HG03457 (cell line): ENCODE data around the gene COL23A1.

ENCODE experiments used
- ATAC-seq: cut with Tn5 transposase; IDR thresholded peaks from one replicate; pipeline ENCODE4 v1.9.1; 2021; ENCODE audit warnings: moderate number of reproducible peaks; ENCODE audit not compliant: unreplicated experiment

COL23A1 gene

GRCh38 chr5:178413988-178414387 lies 176.2 kb downstream of the COL23A1 start:
- no peak for ATAC-seq

- ATAC-seq = no peak
Measured at GRCh38 chr5:178411083-178411482, 179.1 kb downstream of the COL23A1 start.

DNA sequence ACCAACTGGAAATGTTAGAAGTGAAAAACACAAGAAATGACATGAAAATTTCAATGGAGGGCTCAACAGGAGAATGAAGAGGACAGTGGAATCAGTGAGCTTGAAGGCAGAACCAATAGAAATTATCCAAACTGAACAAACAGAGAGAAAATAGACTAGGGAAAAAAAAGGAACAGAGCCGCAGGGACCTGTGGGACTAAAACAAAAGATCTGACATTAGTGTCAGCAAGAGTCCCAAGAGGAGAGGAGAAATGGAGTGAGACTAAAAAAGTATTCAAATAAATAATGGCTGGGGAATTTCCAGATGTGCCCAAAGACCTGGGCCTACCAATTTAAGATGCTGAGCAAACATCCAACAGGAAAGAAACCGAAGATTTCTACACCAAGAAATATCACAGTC lies 182.5 kb downstream of the COL23A1 start:
- no peak for ATAC-seq

DNA sequence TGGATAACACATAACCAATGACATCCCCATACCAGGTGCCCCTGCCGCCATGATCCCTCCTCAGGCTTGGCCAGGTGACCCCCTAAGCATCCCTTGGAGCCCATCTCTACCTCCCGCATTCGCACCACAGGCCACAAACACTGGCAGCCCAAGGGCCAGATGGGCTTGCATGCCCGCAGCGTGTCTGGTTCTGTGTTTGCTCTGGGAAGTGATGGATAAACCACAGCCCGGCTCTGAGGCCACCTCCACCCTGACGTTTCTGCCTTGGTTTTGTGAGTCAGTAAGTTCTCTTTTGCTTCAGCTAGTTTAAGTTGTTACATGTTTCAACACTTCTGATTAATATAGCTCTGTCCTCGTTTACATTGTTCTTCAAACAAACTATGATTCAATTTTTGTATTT lies 185.2 kb downstream of the COL23A1 start:
- no peak for ATAC-seq

DNA sequence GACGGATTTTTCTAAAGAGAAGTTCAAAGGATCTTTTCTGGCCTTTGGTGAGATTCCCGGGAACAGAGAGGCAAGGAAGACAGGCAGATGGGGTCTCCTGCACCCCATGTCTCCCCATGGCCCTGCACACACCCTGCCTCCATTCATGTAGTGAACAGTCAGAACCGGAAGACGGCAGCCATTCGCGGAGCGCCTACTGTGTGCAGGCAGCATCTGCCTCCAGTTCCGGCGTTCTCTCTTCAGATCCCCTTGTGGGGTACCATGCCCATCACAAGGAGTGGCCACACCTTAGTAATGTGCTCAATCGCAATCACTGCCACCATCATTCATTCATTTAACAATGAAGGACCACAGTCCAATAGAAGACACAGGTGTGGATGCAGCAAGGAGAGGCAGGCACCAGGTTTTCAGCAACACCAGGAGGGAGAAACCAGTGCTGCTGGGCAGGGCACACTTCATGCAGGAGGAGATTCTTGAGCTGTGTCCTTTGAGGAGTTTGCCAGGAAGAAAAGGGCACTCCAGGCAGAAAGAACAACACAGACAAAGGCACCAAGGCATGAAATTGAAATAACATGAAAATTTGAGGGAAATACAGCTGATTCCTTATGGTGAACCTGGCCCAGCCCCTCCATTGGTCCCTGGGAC lies 186.1 kb downstream of the COL23A1 start:
- no peak for ATAC-seq

DNA sequence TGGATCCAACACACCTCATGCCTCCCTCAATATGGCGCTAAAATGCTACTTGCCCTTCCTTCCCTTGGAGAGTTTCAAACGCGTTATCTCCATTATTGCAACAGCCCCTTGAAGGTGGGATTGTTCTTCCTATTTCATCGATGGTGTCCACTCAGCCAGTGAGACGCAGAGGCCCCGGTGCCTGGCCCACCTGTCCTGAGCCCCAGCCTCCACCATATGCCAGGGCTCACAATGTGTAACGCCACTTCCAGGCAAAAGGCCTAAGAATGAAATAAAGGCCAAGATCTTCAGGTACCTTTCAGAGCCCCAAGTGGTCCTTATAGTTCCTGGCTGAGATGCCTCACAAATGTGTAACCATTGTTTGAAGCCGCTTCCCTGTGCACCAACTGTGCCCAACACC lies 186.8 kb downstream of the COL23A1 start:
- ATAC-seq = no peak

DNA sequence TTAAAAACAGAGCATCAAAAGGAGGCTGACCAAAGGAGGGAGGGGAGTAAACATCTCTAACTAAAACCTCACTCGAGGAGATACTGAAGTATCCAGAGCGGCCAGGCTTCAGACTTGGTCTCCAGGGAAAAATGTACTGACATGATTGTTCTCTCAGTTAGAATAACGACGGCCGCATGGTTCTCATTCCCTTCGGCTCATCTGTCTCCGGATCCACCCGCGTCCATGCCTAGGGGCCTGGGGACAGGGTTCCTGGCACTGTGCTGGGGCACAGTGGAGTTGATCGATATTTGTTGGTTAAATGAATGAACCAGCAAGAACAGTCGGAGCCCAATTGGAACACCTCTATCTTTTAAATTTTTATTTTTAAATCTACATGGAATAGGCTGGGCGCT lies 190.5 kb downstream of the COL23A1 start:
- ATAC-seq = no peak

DNA sequence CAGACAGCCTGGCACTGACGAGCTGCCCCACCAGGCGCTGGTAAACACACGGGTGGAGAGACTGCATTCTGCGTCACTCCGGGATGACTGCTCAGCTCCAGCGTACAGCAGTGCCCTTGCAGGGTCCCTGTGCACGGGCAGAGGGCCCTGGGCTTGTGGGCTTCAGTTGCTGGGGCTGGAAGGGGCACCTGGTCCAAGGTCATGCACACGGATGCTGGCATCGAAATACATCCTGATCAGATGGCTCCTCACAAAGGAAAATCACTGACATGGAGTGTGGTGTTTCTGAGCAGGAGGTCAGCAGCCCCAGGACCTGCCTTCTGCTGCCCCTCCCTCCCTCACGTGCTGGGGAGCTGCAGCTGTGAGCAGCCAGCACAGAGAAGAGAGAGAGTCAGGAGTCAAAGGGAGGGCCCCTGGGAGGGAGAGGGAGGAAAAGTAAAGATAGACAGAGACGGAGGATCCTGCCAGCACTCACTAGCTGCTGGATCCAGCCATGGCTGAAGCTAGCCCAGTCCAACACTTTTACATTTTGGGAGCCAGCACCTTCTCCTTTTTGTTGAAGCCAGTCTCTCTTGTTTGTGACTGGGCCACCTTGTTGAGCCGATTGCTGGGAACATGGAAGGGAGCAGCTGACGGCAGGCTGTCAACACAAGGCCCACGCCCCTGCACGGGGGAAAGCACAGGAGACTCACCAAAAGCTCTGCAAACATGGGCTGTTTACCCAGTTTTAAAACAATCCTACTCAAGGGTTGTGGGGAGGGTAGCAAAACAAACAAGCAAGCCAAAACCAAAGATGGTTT lies 191.1 kb downstream of the COL23A1 start:
- ATAC-seq = no peak

DNA sequence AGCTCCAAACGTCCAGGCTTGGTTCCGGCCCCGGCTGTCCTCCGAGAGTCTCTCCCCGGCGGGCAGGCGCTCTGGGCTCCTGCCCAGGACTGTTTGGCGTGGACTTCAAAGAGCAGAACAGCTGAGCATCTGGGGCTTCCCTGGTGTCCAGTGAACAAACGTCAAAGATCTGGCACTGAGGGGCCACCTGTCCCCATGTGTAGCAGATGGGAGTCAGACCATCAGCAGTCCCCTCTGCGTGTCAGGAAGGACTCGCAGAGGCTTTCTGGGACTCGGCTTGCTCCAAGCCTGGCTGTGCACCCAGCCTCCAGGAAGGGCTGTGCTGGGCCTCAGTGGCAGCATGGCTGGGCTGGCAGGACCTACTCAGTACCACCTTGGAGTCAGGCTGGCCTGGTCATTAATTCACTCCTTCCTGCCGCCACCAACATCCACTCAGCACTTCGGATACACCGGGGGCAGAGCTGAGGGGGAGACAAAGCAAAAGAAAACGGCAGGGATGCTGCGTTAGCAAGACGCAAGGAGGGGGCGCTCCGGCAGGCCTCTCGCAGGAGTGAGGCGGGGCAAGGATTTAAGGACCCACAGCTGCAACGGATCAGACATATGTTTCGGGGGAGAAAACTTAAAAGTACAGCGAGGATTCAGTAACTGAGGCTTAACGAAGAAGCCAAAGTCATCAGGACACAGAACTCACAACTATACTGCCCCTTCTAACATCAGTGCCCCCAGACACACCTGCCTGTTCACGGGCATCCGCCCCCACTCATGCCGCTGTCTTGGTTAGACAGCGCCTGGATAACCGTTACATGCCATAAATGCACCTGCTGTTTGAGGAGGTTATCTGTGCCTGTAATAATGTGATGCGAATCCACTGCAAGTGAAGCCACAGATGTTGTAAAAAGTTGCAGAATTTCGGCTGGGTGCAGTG lies 193.1 kb downstream of the COL23A1 start:
- ATAC-seq = no peak

DNA sequence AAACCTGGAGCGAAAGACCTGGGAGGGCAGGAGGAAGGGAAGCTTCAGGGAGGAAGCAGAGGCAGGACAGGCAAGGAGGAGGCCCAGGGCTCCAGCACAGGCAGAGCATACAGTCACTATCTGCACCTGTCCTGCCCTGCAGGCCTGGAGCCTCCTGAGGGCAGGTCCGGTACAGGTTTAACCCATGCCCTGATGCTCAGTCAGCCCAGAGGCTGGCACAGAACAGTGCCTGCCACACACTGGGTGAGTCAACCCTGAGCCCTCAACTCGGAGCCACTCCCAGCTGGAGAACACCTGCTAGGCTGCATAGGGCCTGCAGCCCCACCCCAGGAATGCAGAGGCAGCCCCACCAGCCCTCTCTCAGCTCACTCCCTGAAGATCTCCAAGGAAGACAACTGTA lies 196.1 kb downstream of the COL23A1 start:
- ATAC-seq = no peak

GRCh38 chr5:178392931-178393394 lies 197.2 kb downstream of the COL23A1 start:
- no peak for ATAC-seq

DNA sequence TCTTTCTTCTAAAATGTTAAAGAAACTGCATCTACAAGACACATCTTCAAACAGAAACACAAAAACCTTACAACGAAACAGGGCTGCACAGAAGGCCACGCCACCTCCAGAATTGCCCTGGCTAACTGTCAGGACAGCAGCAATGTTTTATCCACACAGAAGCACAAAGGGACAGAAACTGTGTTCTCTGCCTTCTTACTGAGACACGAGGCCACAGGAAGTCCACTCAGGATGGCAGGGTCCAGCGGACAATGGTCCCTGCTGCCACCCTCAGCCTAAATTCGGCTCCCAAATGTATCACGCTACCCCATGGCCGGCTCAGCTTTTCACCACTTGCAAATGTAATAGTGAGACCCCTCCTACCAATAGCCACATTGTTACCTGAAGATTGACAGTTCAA lies 197.8 kb downstream of the COL23A1 start:
- ATAC-seq = no peak

DNA sequence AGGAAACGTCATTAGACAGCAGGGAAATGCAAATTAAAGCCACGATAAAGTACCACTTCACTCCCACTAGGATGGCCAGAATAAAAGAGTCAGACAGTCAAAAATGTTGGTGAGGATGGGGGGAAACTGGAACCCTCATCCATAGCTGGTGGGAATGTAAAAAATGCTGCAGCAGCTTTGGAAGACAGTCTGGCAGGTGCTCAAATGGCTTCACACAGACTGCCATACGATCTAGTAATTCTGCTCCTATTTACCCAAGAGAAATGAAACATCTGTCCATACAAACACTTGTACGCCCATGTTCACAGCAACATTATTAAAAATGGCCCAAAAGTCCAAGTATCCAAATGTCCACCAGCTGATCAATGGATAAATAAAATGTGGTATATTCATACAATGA lies 198.7 kb downstream of the COL23A1 start:
- no peak for ATAC-seq

DNA sequence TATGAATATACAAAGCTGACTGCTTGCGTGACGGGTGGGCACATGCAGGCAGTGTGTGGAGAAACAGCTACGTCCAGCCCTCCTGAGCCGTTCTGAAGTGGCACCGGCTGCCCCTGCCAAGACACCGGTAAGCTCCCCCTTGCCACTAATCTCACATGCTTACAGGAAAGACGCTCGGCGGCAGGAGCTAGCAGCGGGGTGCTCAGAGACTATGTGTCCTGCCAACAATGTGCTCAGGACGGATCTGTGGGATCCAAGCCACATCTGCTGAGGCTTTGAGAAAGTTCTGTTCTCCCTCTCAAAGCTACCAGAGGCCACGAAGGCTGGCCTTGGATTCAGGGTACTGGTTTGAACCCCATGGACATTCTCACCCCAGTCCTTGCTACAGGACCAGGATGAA lies 200.4 kb downstream of the COL23A1 start:
- ATAC-seq = no peak

DNA sequence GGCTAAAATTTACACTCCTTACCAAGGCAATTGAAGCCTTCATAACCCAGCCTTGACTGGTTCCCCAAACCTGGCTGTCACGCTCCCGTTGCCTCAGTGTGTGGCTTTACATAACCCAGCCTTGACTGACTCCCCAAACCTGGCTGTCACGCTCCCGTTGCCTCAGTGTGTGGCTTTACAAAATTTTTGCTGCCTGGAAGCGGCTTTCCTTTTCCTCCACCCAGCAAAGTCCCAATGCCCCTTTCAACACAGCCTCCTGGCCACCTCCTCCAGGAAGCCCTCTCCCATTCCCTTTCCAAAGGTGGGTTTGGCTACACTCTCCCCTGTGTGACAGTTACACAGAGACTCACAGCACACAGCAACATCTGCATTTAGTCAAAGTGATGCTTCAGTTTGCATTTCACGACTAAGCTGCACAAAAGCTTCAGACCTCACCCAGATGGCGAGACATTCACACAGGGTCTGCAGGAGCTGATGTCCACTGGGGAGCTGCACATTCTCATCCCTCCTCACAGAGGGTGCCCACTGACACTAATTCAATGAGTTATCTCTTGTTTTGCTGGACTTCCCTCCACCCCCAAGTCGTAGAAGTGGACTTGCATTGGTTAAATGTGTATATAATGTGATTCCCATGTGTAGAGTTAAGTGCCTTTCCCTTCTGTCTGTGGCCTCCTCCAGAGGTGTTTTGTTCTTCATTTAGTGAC lies 201.0 kb downstream of the COL23A1 start:
- no peak for ATAC-seq

DNA sequence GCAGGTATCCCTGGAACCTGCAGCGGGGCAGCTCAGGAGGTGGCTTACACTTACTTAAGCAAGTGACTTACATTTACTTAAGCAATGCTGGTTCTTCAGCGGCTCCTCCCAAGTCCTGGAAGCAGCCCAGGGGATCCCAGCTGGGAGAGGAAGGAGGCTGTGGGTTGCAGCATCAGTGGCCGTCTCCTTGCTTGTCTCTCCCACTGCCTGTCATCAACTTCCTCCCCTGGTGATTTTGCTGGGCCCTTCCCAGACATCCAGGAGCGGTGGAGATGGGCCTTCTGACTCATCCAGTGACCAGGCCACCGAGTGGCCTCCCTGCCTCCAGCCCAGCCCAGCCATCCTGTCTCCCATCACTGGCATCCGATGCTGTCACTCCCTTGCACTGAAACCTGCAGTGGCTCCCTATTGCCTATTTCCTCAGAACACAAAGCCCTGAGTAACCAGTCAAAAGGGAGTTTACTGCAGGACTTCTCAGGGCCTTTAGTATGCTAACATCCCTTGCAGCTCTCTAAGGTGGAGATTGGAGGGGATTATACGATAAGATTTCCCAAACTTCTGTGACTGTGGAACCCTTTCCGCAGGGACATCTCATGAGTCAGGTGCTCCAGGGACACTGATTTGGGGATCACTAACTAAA lies 201.7 kb downstream of the COL23A1 start:
- no peak for ATAC-seq

DNA sequence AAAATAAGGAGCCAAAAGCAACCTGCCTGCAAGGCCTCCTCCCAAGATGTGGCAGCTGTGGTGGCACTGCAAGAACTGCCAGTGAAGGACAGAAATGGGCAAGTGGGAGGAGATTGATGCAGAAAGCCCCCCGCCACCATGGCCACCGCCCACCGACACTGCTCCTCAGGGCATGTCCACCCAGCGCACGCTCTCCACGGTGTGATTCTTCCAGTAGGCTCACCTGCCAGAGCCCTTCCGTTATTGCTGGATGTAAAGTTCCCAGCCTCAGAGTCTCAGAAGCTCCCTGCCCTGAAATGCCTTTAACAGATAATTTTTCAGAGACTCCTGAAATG lies 202.4 kb downstream of the COL23A1 start:
- no peak for ATAC-seq

GRCh38 chr5:178387061-178387855 lies 202.9 kb downstream of the COL23A1 start:
- no peak for ATAC-seq

DNA sequence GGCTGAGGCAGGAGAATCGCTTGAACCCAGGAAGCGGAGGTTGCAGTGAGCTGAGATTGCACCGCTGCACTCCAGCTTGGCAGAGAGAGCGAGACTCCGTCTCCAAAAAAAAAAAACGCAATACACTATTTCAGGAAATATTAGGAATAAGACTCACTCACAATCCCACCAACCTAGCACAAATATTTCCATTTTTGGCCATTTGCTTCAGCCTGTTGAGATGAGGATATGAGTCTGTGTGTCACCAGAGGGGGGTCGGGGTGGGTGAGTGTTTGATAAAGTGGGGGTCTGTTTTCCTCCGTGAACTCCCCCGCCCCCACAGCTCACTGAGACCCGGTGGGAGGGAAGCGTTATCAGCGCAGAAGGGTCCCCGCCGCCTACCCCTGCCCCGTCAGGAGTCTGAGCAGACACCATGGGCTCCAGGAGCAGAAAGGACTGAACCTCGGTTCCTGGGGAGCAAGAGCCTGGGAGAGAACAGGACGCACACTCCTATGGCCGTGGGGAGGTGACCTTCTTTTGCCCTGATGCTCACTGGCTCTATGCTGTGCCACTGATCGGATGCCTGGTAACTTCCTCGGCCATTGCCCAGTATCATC lies 203.8 kb downstream of the COL23A1 start:
- ATAC-seq = no peak
